ENCODE measurements around the gene ELMO3.

The ELMO3 gene

DNA sequence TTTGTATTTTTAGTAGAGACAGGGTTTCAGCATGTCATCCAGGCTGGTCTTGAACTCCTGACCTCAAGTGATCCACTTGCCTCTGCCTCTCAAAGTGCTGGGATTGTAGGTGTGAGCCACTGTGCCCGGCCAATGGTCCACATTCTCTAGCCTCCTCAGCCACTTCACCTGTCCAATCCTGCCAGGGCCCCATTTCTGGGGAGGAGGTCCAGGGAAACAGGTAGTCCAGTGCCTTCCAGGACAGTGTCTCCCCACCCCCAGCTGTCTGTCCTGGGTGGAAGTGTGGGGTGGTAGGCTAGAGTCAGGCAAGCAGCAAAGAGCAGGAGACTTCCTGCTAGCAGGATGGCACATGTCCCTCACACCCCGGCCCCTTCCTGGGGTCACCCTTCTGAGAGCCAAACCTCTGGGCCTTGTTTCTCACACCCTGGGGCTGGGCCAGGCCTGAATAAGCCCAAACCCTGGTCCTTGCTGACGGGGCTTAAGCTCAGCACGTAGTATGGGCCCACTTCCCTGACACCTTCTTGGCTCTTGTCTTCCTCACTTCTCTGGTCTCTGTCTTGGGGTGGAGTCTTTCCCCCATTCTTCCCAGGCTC, 43.3 kb downstream of the ELMO3 start:
- DNase-seq (ENCODE audit: low spot score), result no peak

DNA sequence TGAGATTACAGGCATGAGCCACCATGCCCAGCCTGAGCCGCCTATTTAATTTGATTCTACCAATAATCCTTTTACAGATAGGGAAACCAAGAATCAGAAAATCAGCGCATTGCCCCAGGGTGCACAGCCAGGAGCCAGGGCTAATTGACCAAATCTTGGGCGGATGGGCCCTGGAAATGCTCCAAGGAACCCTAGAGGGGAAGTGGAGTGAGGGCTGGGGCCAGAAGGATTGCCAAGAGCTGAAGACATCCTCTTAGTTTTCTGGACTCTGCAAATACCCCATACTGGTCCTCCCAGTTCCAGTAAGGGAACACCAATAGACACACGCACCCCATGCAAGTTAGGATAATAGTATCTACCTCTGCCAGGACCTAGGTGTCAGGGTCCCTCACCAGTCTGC, 44.5 kb downstream of the ELMO3 start:
- DNase-seq (ENCODE audit: low spot score), result no peak

DNA sequence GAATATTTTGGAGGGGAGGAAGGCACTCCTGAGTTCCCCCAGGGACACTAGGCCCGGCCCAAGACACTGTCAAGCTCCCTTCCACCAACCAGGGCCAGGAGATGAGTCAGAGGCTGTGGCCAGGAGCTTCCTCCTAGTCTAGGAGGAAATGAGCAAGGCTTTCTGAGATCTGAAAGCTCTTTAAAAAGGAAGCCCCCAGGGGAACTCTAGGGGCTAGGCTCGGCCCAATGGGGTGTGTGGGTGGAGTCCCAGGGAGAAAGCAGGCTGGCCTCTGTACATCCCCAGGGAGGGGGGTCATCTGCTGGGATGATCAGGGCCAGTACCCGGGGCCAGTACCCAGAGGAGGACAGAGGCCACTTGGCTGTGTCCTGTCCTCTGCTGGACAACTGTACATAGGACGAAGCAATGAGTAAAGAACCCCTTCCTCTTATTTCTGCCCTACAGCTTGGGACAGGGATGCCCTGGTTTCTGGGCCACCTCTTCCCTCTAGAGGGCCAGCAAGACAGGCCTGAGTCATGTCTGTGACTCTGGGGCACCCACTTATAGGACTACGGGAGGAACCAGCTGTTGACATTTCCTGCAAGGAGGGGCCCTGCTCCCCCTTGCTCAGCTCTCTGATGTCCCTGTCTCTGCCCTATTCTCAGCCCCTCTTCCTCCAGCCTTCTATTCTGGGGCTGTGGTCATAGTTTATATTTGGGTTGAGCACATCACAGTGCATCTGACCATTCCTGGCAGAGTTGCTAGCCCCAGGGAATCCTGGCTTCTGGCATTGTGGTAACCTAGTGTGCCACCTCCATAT, 45.7 kb downstream of the ELMO3 start:
- no peak for DNase-seq (ENCODE audit: low spot score)

DNA sequence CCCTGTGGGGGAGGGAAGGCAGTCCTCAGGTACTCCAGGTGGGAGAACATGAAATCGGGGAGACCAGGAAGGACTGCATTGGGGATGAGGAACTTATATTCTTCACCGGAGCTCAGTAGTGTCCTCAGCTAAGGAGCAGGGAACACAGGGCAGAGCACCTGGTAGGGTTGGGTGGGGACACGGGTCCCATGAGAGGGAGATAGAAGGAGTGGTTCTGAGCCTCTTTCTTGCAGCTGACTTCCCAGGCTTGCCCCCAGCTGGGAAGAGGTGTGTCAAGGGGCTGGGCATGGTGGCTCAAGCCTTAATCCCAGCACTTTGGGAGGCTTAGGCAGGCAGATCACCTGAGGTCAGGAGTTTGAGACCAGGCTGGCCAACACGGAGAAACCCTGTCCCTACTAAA, 46.3 kb downstream of the ELMO3 start:
- DNase-seq (ENCODE audit: low spot score), result no peak

DNA sequence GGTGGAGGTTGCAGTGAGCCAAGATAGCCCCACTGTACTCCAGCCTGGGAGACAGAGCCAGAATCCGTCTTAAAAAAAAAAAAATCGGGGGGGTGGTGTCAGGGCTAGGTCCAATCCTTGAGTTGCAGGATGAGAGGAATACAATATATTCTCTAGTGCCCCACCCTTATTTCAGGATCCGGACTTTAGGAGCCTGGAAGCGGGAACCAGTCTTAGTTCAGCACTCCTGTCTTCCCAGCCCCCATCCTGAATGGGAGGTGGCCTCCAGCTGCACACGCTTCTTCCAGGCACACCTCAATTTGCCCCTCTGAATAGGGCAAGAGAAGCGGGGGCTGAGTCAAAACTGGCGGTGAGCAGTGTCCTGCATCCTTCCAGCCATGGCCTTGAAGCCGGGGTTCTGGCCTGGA, 46.7 kb downstream of the ELMO3 start:
- DNase-seq (ENCODE audit: low spot score), result no peak

DNA sequence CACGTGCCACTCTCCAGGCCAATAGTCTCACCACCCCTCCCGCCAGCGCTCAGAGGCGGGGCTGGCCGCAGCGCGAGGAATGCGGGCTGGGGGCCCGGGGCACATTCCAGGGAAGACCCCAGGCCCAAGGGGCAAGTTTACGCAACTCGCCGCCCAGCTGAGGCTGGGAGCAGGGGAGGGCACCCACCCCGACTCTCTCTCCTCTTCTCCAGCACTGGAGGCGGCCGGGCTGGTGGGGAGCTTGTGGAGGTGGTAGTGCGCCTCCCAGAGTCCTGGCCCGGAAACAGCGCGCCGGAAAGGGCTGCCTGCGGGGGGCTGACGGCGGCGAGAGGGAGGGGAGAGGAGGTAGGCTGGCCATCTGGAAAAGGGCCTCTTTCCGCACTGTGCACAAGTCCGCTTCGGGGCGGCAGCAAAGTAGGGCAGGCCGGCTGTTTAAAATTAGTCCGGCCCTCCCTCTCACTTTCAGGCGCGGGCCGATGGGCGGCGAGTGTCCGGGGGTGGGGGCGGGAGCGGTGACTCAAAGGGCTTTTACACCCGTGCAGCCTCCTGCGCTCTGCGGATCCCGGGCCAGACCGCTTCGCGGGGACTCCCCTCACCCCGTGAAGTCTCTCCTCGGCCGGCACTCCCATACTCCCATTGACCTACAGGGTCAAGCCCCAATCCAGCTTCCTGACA, 47.3 kb downstream of the ELMO3 start:
- DNase-seq (ENCODE audit: low spot score), result no peak

DNA sequence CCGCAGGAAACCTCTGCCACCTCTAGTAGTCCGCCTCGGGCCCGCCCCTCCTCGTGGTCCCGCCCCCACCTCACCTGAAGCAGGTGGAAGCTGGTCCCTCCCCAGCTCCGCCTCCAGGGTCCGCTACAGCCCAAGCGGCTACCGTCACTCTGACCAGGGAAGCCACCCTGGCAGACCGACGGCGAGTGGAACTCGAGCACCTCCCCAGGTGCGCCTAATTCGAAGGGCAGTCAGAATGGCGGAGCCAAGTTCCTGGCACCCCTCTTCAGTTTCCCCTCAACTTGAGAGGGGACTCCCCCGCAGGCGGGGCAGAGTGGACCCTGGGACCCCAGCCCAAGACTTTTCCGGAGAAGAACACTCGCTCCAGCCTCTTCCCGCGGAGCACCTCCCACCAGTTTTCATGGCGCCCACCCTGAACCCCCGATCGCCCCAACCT, 47.8 kb downstream of the ELMO3 start:
- no peak for DNase-seq (ENCODE audit: low spot score)

GRCh38 chr16:67247192-67248072, 48.5 kb downstream of the ELMO3 start, which contains the start of gene FHOD1:
FHOD1 (minus strand) TSS chr16:67247481; CDS start chr16:67247410, 71 bp downstream.
- DNase-seq (ENCODE audit: low spot score), result peak; percentile 90

GRCh38 chr16:67248073-67248400, 49.1 kb downstream of the ELMO3 start:
- DNase-seq (ENCODE audit: low spot score), result no peak

- no peak for DNase-seq (ENCODE audit: low spot score)
These were observed 49.7 kb downstream of the ELMO3 start, which contains the start of gene SLC9A5 for GRCh38 chr16:67248401-67249177. SLC9A5 (plus strand) TSS chr16:67248979; CDS start chr16:67249015, 36 bp downstream.

- no peak for DNase-seq (ENCODE audit: low spot score)
These were observed 50.5 kb downstream of the ELMO3 start for GRCh38 chr16:67249178-67250044.

DNA sequence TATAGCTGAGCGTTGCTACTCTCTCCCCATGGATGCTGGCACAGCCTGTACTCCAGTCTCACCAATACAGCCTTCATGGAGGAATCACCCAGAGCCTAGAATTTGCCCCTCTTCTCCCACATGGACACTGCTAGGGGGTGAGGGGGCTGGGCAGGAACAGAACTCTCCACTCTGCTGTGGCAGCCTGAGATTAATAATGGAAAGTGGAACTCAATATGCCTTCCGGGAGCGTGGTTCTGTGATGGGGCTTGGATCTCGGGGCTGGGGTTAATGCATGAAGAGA, 51.1 kb downstream of the ELMO3 start:
- DNase-seq (ENCODE audit: low spot score), result no peak

GRCh38 chr16:67252609-67253497, 53.9 kb downstream of the ELMO3 start:
- DNase-seq (ENCODE audit: low spot score), result no peak
